ENCODE measurements around the gene DOK6. TPM values are rescaled to one million over a fixed set of nuclear protein-coding genes. Genes with fewer than 3 reads are reported as not detected.

Gene DOK6
- total RNA-seq, 3 donors from 2014 or later = 1.0 to 1.4 (median 1.3) TPM

- no peak overlapping the region for H3K4me3 ChIP-seq
- no peaks in the 10 kb centered on the region for H3K4me1 ChIP-seq
- no peaks in the 10 kb centered on the region for H3K27me3 ChIP-seq
- no peaks in the 10 kb centered on the region for H3K9me3 ChIP-seq
- H3K27ac ChIP-seq = no peak overlapping the region
- TF ChIP-seq POLR2AphosphoS5 (IDR thresholded peaks at IDR 0.05) (no peak), CTCF (IDR thresholded peaks at IDR 0.05) (no peak), POLR2A (IDR thresholded peaks at IDR 0.05) (no peak)
- DNase-seq (ENCODE audit: low spot score in 2 of 2) = no peak
- no peaks in the 10 kb centered on the region for H3K36me3 ChIP-seq
- intact Hi-C loops (cut with DNase I; ENCODE audit: low total_unique reads) = no loop called here
Observed at GRCh38 chr18:69365658-69366057, 35.0 kb upstream of the DOK6 start.

DNA sequence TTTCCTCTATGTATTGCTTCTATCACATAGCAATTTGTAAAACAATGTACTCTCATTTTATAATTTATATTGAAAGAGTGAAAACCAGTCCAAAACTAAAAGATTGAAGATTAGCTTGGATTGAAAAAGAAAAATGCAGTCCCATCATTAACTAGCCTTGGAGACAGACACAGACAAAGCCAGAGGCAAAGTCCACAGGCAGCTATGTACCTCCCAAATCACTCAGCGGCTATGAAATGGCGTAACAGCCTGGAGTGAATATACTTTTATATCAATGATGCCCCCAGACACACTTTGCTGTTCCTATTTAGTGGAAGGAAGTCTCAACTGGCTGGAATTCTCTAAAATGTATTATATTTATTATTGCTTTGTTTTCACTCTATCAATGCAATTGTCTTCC is 33.6 kb upstream of the DOK6 start:
- TF ChIP-seq POLR2A (IDR thresholded peaks at IDR 0.05) = no peak
- TF ChIP-seq POLR2AphosphoS5 (IDR thresholded peaks at IDR 0.05) = no peak
- TF ChIP-seq CTCF (IDR thresholded peaks at IDR 0.05) = no peak
- H3K4me3 ChIP-seq = no peak overlapping the region
- H3K4me1 ChIP-seq = no peaks in the 10 kb centered on the region
- H3K27me3 ChIP-seq = no peaks in the 10 kb centered on the region
- intact Hi-C loops (cut with DNase I; ENCODE audit: low total_unique reads) = no loop called here
- no peaks in the 10 kb centered on the region for H3K9me3 ChIP-seq
- no peak for DNase-seq (ENCODE audit: low spot score in 2 of 2)
- H3K27ac ChIP-seq = no peak overlapping the region
- H3K36me3 ChIP-seq = no peaks in the 10 kb centered on the region

DNA sequence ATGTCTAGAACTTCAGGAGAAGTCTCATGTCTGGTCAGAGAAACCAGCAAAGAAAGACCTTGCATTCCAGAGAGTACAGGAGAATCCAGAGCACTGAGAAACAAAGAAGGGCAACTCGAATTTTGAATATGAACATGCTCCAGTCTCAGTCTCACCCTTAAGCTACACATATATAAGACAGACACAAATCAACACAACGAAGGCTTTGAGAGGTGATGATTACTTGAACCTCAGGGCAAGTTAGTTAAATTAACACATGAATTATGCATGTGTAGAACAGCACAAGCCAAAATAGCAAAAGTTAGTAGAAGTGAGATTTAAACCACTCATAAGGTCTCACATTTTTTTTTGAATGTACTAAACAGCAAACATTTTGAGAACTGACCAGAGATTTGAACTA is 29.0 kb upstream of the DOK6 start:
- no peaks in the 10 kb centered on the region for H3K9me3 ChIP-seq
- no peak for TF ChIP-seq CTCF (IDR thresholded peaks at IDR 0.05)
- no peak for TF ChIP-seq POLR2A (IDR thresholded peaks at IDR 0.05)
- TF ChIP-seq POLR2AphosphoS5 (IDR thresholded peaks at IDR 0.05) = no peak
- intact Hi-C loops (cut with DNase I; ENCODE audit: low total_unique reads) = no loop called here
- H3K27me3 ChIP-seq = no peaks in the 10 kb centered on the region
- no peak for DNase-seq (ENCODE audit: low spot score in 2 of 2)
- no peaks in the 10 kb centered on the region for H3K4me1 ChIP-seq
- H3K27ac ChIP-seq = no peak overlapping the region
- no peaks in the 10 kb centered on the region for H3K36me3 ChIP-seq
- H3K4me3 ChIP-seq = no peak overlapping the region

DNA sequence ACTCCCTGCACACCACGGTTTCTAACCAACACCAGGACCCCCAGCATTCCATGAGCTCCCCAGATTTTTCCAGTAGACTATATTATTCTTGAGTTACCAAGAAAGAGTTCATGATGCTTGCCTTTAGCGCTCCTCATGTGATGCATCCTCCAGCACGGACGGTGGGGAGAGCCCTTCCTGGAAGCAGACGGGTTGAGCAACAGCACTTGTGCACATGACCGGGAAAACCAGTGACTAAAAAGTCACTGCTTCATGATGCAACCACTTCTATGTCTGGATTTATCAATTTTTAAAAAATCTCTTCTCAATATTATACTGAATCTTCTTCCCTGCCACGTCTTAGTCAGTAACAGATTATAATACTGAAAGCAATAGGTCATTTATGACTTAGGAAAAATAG is 20.4 kb upstream of the DOK6 start:
- DNase-seq (ENCODE audit: low spot score in 2 of 2) = no peak
- no peaks in the 10 kb centered on the region for H3K9me3 ChIP-seq
- no peak overlapping the region for H3K27ac ChIP-seq
- no peaks in the 10 kb centered on the region for H3K27me3 ChIP-seq
- TF ChIP-seq CTCF (IDR thresholded peaks at IDR 0.05) (no peak), POLR2A (IDR thresholded peaks at IDR 0.05) (no peak), POLR2AphosphoS5 (IDR thresholded peaks at IDR 0.05) (no peak)
- no peaks in the 10 kb centered on the region for H3K36me3 ChIP-seq
- H3K4me1 ChIP-seq = no peaks in the 10 kb centered on the region
- no peak overlapping the region for H3K4me3 ChIP-seq
- intact Hi-C loops (cut with DNase I; ENCODE audit: low total_unique reads) = no loop called here

DNA sequence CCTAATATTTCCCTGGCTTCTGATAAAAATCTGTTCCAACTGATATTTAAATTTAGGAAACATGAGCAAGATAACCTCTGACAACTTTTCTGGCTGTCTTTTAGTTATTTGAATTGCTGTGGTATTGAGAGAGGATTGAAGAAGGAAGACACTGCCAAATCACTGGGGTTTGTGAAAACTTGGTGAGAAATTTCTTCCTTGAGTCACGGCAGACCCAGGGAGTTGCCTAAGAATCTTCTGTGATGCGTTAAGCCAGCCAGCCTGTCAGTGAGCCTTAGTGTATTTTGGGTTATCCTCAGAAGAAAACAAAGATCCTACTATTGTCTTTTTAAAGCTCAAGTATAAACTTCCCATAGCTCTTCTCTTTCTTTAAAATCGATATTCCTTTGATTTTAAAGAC is 17.5 kb upstream of the DOK6 start:
- intact Hi-C loops (cut with DNase I; ENCODE audit: low total_unique reads) = no loop called here
- TF ChIP-seq POLR2AphosphoS5 (IDR thresholded peaks at IDR 0.05) (no peak), POLR2A (IDR thresholded peaks at IDR 0.05) (no peak), CTCF (IDR thresholded peaks at IDR 0.05) (no peak)
- H3K9me3 ChIP-seq = no peaks in the 10 kb centered on the region
- no peaks in the 10 kb centered on the region for H3K36me3 ChIP-seq
- no peaks in the 10 kb centered on the region for H3K4me1 ChIP-seq
- DNase-seq (ENCODE audit: low spot score in 2 of 2) = no peak
- no peaks in the 10 kb centered on the region for H3K27me3 ChIP-seq
- no peak overlapping the region for H3K27ac ChIP-seq
- no peak overlapping the region for H3K4me3 ChIP-seq
